ENCODE results near the gene ASXL2. TPM values are rescaled to one million over a fixed set of nuclear protein-coding genes. Genes with fewer than 3 reads are reported as not detected.

Gene ASXL2
- total and polyA plus RNA-seq, 2 of the 13 experiments (the other 11 are each of a cell fraction or from before 2014, with no cell fraction given): 12.1 to 19.2 TPM

- TF ChIP-seq RERE (CRISPR knock-in tag; IDR thresholded peaks at IDR 0.05; ENCODE audit: low read depth) (no peak), RFXANK (CRISPR knock-in tag; IDR thresholded peaks at IDR 0.05) (no peak), ADNP (CRISPR knock-in tag; IDR thresholded peaks at IDR 0.05) (no peak), POLR2G (IDR thresholded peaks at IDR 0.05; ENCODE audit: low read depth, low read length) (no peak), MAFF (IDR thresholded peaks at IDR 0.05; ENCODE audit: low read depth, low read length) (peak; percentile 83), SIX4 (CRISPR knock-in tag; IDR thresholded peaks at IDR 0.05) (no peak), SP140L (CRISPR knock-in tag; IDR thresholded peaks at IDR 0.05; ENCODE audit: borderline replicate concordance) (no peak), FOXP4 (CRISPR knock-in tag; IDR thresholded peaks at IDR 0.05) (no peak), NFYB (CRISPR knock-in tag; IDR thresholded peaks at IDR 0.05) (no peak)
Observed at GRCh38 chr2:25735835-25736234, 142.5 kb downstream of the ASXL2 start (continued).
